GM18502 (cell line): ENCODE data around the gene SRMS.

Experiments
- ATAC-seq: cut with Tn5 transposase; IDR thresholded peaks from one replicate; pipeline ENCODE4 v1.9.1; 2021; ENCODE audit warnings: mild to moderate bottlenecking; ENCODE audit not compliant: unreplicated experiment, poor library complexity

The SRMS gene

GRCh38 chr20:63495167-63495720 is 52.3 kb downstream of the SRMS start:
- no peak for ATAC-seq

GRCh38 chr20:63494420-63495166 is 53.0 kb downstream of the SRMS start:
- no peak for ATAC-seq

GRCh38 chr20:63494084-63494419 is 53.5 kb downstream of the SRMS start:
- no peak for ATAC-seq

GRCh38 chr20:63493563-63494020 is 54.0 kb downstream of the SRMS start:
- no peak for ATAC-seq

- ATAC-seq = no peak
These were observed 54.6 kb downstream of the SRMS start for GRCh38 chr20:63492982-63493381.

GRCh38 chr20:63492518-63492917 is 55.0 kb downstream of the SRMS start:
- no peak for ATAC-seq

GRCh38 chr20:63491635-63492230 is 55.8 kb downstream of the SRMS start:
- no peak for ATAC-seq

- no peak for ATAC-seq
These were observed 56.5 kb downstream of the SRMS start for GRCh38 chr20:63491078-63491477.
